Activated CD4-positive, alpha-beta T cell treated with anti-CD3 and anti-CD28 coated beads, Interleukin-2, amount 50 U/mL, for 16 hours (primary cell): Measurements from ENCODE around the gene CCDC88C.

ENCODE experiments used
- DNase-seq: peaks from one replicate; pipeline ENCODE4 v3.0.0-alpha.2; 2020

Gene CCDC88C

GRCh38 chr14:91242635-91243034 lies 175.0 kb downstream of the CCDC88C start:
- no peak for DNase-seq

DNA sequence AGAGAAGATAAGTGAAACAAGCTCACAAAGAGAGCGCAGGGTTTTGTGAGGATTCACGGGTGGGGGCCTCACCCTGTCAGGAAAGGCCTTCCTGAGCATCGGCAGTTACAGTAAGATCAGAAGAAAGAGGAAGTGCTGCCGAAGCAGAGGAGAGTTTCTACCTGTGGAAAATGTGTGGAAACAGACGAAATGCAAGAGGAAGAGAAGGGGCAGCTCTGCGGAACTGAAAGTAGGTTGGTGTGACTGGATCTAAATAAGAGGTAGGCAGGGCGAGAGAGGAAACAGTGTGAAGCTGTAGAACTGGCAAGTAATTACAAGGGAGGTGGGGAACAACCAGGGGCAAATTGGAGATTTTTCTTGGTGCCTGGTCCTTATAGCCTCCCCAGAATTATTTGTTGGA lies 175.8 kb downstream of the CCDC88C start:
- peak; percentile 75 for DNase-seq

DNA sequence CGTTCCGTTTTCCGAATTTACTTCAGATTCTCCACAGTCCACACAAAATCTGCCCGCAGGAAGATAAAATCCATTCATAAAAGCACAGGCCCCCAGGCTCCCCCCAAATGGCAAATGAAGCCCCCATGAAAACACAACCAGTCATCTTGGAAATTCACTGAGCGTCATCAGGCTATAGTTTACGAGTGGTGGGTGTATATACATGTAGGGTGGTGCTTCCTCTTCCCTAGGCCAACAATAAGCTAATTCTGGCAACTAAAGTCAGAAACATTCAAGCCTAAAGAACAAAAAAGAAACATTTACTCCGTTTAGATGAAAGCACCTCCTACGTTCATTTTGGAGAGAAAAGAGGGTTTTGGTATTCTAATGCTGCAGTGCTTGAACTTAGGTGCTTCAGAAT lies 179.0 kb downstream of the CCDC88C start:
- DNase-seq, result no peak

- DNase-seq, result no peak
Observed at GRCh38 chr14:91238085-91238484, 179.5 kb downstream of the CCDC88C start.

- no peak for DNase-seq
Observed at GRCh38 chr14:91237219-91237618, 180.4 kb downstream of the CCDC88C start.

GRCh38 chr14:91235841-91236240 lies 181.8 kb downstream of the CCDC88C start:
- DNase-seq, result no peak

DNA sequence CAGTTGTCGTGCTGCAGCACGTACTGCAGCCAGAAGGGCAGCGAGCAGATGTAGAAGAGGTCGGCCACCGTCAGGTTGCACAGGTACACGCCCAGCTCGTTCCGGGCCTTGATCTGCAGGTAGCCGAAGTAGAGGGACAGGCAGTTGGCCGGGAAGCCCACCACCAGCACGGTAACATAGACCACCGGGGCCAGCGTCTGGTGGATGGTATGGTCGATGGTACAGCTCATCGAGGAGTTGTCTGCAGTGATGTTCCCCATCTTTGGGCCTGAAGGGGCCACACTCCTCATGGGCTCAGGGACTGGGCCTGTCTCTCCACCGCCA lies 182.9 kb downstream of the CCDC88C start:
- DNase-seq, result no peak

GRCh38 chr14:91233936-91234790 lies 183.5 kb downstream of the CCDC88C start:
- DNase-seq, result no peak

DNA sequence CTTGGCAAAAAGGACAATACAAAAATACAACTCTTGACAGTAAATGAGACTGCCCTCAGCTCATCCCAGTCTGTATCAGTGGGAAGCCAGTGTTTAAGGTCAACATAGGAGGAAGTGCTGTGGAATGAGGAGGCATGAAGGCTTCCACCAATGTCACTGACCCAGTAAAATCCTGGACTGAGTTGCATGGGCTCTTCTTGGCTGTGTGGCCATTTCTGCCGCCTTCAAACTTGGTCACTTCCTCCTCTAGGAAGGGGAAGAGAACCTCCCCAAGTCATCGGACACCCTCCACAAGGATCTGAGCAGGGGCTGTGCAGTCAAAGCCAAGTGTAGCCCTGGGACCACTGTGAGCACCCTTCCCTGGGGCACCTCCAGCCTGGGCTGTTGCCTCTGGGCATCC lies 185.0 kb downstream of the CCDC88C start:
- DNase-seq, result no peak

DNA sequence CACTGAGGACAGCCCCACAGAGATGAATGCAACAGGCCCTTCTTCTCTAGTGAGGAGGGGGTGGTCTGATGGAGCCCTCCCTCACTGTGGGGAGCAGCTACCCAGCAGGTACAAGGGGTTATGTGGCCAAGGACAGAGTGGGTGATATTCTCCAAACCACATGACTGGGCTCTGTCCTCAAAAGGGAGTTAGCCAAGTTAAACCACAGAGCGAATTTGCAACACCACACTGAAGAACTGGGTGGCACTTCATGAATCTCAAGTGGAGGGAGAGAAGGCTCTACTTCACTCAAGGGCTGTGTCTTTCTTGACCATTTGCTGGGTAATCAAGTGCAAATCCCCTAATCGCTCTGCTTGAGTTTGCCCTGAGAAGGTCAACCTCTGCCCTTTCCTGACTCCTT lies 185.6 kb downstream of the CCDC88C start:
- no peak for DNase-seq

DNA sequence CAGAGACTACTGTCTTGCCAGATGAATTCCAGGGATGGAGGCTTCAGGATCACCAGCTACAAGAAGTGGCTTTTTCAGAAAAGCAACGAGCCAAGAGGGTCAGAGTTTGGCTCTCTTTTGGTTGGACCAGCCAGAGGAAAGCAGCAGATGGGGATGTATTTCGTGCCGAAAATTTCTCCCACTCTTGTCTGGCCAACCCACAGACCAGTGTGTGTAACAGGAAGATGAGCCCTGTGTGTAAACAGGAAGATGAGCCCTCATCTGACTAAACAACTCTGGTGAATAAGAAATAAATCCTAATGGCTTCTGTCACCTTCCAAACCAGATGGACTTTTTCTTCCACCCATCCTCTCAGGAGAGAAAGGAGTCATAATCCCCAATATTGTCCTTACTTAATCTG lies 186.2 kb downstream of the CCDC88C start:
- no peak for DNase-seq

GRCh38 chr14:91230397-91231035 lies 187.1 kb downstream of the CCDC88C start:
- peak; percentile 68 for DNase-seq

DNA sequence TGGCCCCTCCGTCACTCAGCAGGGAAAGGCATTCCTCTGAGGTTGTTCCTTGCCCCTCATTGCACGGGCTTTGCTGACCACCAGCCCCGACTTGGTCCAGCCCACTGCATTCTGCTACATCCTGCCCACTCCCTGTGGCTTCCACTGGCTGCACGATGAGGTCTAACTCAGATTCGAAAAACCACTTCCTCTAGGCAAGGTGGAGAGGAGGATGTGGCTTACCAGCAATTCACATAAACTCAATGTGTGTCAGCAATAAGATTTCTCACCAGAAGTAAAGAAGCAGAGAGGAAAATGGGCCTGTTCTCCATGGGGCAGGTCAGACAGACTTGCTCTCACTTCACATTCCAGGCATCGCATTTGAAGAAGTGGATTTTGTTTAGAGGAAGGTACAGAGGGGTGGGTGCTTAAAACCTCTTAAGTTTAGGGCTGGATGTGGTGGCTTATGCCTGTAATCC lies 187.8 kb downstream of the CCDC88C start:
- peak; percentile 95 for DNase-seq

- no peak for DNase-seq
Observed at GRCh38 chr14:91229005-91229382, 188.6 kb downstream of the CCDC88C start.

GRCh38 chr14:91228112-91229004 lies 189.3 kb downstream of the CCDC88C start:
- peak; percentile 96 for DNase-seq

- peak; percentile 78 for DNase-seq
Observed at GRCh38 chr14:91227183-91227628, 190.4 kb downstream of the CCDC88C start.

DNA sequence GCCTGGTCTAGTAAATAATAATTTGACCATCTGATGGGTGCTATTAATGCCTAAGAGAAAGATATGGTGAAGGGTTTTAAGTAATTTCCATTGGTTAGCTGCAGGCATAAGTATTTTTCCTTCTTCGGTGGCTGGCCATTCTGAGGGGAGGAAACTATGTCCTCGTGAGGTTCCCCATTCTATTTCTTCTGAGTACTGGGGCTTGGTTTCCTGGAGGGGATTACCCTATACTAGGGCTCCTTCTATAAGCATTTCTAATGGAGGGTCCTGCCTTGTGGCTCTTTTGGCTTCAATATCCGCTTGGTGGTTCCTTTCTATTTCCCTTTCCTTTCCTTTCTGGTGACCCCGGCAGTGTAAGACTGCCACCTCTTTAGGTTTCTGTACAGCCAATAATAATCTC lies 191.3 kb downstream of the CCDC88C start:
- DNase-seq, result peak; percentile 41

GRCh38 chr14:91225025-91225424 lies 192.6 kb downstream of the CCDC88C start:
- no peak for DNase-seq

DNA sequence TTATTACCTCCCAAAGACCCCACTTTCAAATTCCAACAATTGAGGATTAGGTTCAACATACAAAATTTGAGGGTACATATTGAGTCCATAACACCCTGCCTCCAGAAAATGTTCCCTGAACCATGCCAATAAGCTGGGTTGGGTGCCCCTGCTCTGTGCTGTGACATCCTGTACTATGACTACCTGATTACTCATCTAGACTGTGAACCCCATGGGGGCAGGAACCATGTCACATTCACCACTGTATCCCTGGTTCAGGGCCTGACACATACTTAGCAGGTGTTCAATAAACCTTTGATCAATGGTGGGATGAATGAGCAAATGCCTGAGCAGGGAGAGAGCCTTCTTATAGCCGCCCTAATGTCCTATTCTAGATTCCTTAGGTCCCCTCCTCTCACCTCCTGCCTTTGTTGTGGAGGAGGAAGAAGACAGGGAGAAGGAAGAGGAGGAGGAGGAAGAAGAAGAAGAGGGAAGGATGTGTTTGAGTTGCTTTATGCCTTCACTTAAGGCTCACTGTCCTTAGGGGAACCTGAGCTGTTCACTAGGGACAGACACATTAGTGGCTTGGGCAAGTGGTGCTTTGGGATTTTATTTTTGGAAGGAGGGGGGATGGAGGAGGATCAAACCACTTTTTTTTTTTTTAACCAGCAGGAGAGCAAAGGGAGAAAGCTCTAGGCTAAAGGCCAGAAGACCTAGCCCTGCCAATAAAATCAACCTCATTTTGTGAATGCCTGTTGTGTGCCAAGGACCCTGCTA lies 194.4 kb downstream of the CCDC88C start:
- DNase-seq, result peak; percentile 52
